OCI-LY7 (cell line): Measurements from ENCODE around the gene FSD1L. TPM values are rescaled to one million over a fixed set of nuclear protein-coding genes. Genes with fewer than 3 reads are reported as not detected.

ENCODE experiments used
- total RNA-seq, 2 experiments: library from RNA; depleted of rRNA in 1 of 2; stranded (reverse); fragments of >200 nt in 1 of 2; shearing (Covaris generic) in 1 of 2; gene quantifications; 2 replicates each; pipeline ENCODE4 v1.2.3, GENCODE V29; 2014 to 2022

The FSD1L gene
- total RNA-seq, 2 experiments from 2014 or later: 4.4 to 7.9 TPM

Other genes starting within 250 kb of the FSD1L start
- 26.6 and 27.6 TPM in 2 replicates for gene SLC44A1, start 203.4 kb upstream of the FSD1L start, total RNA-seq (2014; rRNA removed; shearing (Covaris generic))
- 71.6 and 81.3 TPM in 2 replicates for gene SLC44A1, start 203.4 kb upstream of the FSD1L start, total RNA-seq (2022)
- 8.1 and 10.7 TPM in 2 replicates for gene FKTN, start 110.1 kb downstream of the FSD1L start, total RNA-seq (2014; rRNA removed; shearing (Covaris generic))
- 17.3 and 19.1 TPM in 2 replicates for gene FKTN, start 110.1 kb downstream of the FSD1L start, total RNA-seq (2022)
- not detected in 2 replicates for gene TAL2, start 214.4 kb downstream of the FSD1L start, total RNA-seq (2014; rRNA removed; shearing (Covaris generic))
- gene TAL2, start 214.4 kb downstream of the FSD1L start, total RNA-seq (2022): not detected in 2 replicates
- 11.9 and 15.9 TPM in 2 replicates for gene TMEM38B, start 246.5 kb downstream of the FSD1L start, total RNA-seq (2014; rRNA removed; shearing (Covaris generic))
- 22.5 and 23.1 TPM in 2 replicates for gene TMEM38B, start 246.5 kb downstream of the FSD1L start, total RNA-seq (2022)